Measurements from ENCODE around the gene ENOSF1.

DNA sequence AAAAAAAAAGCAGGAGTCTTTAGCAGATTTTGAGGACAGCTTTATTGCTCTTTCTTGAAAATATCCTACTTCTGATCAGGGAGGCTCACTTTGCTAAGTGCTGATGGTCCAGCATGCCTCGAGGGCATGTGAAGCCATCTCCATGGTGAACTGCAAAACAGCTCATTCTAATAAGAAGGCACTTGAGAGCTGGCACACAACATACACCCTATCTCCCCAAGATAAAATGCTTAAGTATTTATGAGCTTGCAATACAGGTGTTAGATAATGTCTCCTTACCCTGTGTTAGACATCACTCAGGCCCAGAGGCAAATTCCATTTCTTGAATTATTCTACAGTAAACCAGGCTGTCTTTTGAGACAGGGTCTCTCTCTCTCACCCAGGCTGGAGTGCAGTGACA, 2.7 kb downstream of the ENOSF1 start:
- TF ChIP-seq, protein P1, sequence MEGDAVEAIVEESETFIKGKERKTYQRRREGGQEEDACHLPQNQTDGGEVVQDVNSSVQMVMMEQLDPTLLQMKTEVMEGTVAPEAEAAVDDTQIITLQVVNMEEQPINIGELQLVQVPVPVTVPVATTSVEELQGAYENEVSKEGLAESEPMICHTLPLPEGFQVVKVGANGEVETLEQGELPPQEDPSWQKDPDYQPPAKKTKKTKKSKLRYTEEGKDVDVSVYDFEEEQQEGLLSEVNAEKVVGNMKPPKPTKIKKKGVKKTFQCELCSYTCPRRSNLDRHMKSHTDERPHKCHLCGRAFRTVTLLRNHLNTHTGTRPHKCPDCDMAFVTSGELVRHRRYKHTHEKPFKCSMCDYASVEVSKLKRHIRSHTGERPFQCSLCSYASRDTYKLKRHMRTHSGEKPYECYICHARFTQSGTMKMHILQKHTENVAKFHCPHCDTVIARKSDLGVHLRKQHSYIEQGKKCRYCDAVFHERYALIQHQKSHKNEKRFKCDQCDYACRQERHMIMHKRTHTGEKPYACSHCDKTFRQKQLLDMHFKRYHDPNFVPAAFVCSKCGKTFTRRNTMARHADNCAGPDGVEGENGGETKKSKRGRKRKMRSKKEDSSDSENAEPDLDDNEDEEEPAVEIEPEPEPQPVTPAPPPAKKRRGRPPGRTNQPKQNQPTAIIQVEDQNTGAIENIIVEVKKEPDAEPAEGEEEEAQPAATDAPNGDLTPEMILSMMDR (IDR thresholded peaks at IDR 0.05; ENCODE audit: low read depth, low read length, poor library complexity, severe bottlenecking), result no peak
- TF ChIP-seq EZH2phosphoT487 (IDR thresholded peaks at IDR 0.05; ENCODE audit: borderline replicate concordance, low read length), result no peak

Data from DOHH2 (cell line).